ENCODE results near the gene GINM1. TPM values are rescaled to one million over a fixed set of nuclear protein-coding genes. Genes with fewer than 3 reads are reported as not detected.
A peak's percentile ranks its signal among the peaks of the same experiment; 100 is the strongest.

Gene GINM1
- total RNA-seq, 1 donor from 2014 or later, result 36.5 TPM

GRCh38 chr6:149567945-149568585, 1.9 kb downstream of the GINM1 start:
- H3K9me3 ChIP-seq (ENCODE audit: insufficient read depth, low read depth, low read length), result no peaks in the 10 kb centered on the region
- H3K9me3 Mint-ChIP-seq (ENCODE audit: unreplicated experiment), result no peaks in the 10 kb centered on the region
- H3K4me3 ChIP-seq (ENCODE audit: insufficient read depth, low read depth, low read length), result no peak overlapping the region
- H3K36me3 Mint-ChIP-seq (ENCODE audit: low read depth, unreplicated experiment), result no peaks in the 10 kb centered on the region
- H3K4me1 ChIP-seq (ENCODE audit: insufficient read depth, low read length), result peaks cover 15% of the 10 kb centered on the region
- peak overlapping the region; percentile 87 for H3K4me3 Mint-ChIP-seq (ENCODE audit: unreplicated experiment)
- TF ChIP-seq, protein P1, sequence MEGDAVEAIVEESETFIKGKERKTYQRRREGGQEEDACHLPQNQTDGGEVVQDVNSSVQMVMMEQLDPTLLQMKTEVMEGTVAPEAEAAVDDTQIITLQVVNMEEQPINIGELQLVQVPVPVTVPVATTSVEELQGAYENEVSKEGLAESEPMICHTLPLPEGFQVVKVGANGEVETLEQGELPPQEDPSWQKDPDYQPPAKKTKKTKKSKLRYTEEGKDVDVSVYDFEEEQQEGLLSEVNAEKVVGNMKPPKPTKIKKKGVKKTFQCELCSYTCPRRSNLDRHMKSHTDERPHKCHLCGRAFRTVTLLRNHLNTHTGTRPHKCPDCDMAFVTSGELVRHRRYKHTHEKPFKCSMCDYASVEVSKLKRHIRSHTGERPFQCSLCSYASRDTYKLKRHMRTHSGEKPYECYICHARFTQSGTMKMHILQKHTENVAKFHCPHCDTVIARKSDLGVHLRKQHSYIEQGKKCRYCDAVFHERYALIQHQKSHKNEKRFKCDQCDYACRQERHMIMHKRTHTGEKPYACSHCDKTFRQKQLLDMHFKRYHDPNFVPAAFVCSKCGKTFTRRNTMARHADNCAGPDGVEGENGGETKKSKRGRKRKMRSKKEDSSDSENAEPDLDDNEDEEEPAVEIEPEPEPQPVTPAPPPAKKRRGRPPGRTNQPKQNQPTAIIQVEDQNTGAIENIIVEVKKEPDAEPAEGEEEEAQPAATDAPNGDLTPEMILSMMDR (IDR thresholded peaks at IDR 0.05; ENCODE audit: insufficient read depth, low read depth, low read length), result no peak
- TF ChIP-seq EZH2 (IDR thresholded peaks at IDR 0.05; ENCODE audit: insufficient read depth, low read length), result no peak
- no peak overlapping the region for H3K4me2 ChIP-seq (ENCODE audit: low read length)
- H3K36me3 ChIP-seq (ENCODE audit: insufficient read depth, low read length), result no peaks in the 10 kb centered on the region
- no peak overlapping the region for H3K9ac ChIP-seq (ENCODE audit: low read length)
- H3K27ac Mint-ChIP-seq (ENCODE audit: unreplicated experiment), result no peak overlapping the region
- no peaks in the 10 kb centered on the region for H3K27me3 ChIP-seq (ENCODE audit: insufficient read depth, low read length)
- FAIRE-seq (no peak), DNase-seq (ENCODE audit: low read depth) (no peak)
- no peaks in the 10 kb centered on the region for H3K27me3 Mint-ChIP-seq (ENCODE audit: low read depth, unreplicated experiment)
- H2AFZ ChIP-seq (ENCODE audit: low read depth, low read length), result no peak overlapping the region
- no peak overlapping the region for H3K27ac ChIP-seq (ENCODE audit: low read depth, low read length)
- H3K79me2 ChIP-seq (ENCODE audit: insufficient read depth, low read length), result peaks cover 40% of the 10 kb centered on the region
- peaks cover 14% of the 10 kb centered on the region for H4K20me1 ChIP-seq (ENCODE audit: insufficient read depth, low read length)
- no peaks in the 10 kb centered on the region for H3K4me1 Mint-ChIP-seq (ENCODE audit: low read depth, unreplicated experiment)

GRCh38 chr6:149580880-149581279, 14.7 kb downstream of the GINM1 start:
- H4K20me1 ChIP-seq (ENCODE audit: insufficient read depth, low read length), result peaks cover 3% of the 10 kb centered on the region
- Mint-ChIP-seq H3K4me1 (ENCODE audit: low read depth, unreplicated experiment) (no peaks in the 10 kb centered on the region), H3K36me3 (ENCODE audit: low read depth, unreplicated experiment) (peaks cover 2% of the 10 kb centered on the region), H3K27me3 (ENCODE audit: low read depth, unreplicated experiment) (no peaks in the 10 kb centered on the region), H3K27ac (ENCODE audit: unreplicated experiment) (no peak overlapping the region), H3K9me3 (ENCODE audit: unreplicated experiment) (no peaks in the 10 kb centered on the region), H3K4me3 (ENCODE audit: unreplicated experiment) (no peak overlapping the region)
- H3K36me3 ChIP-seq (ENCODE audit: insufficient read depth, low read length), result peaks cover 10% of the 10 kb centered on the region
- no peak overlapping the region for H3K4me3 ChIP-seq (ENCODE audit: insufficient read depth, low read depth, low read length)
- DNase-seq (ENCODE audit: low read depth) (no peak), FAIRE-seq (no peak)
- TF ChIP-seq, protein P1 (IDR thresholded peaks at IDR 0.05; ENCODE audit: insufficient read depth, low read depth, low read length), result no peak
- TF ChIP-seq EZH2 (IDR thresholded peaks at IDR 0.05; ENCODE audit: insufficient read depth, low read length), result no peak
- H3K27ac ChIP-seq (ENCODE audit: low read depth, low read length), result no peak overlapping the region
- no peaks in the 10 kb centered on the region for H3K27me3 ChIP-seq (ENCODE audit: insufficient read depth, low read length)
- H3K9ac ChIP-seq (ENCODE audit: low read length), result no peak overlapping the region
- H3K9me3 ChIP-seq (ENCODE audit: insufficient read depth, low read depth, low read length), result no peaks in the 10 kb centered on the region
- H3K4me2 ChIP-seq (ENCODE audit: low read length), result no peak overlapping the region
- no peaks in the 10 kb centered on the region for H3K79me2 ChIP-seq (ENCODE audit: insufficient read depth, low read length)
- no peak overlapping the region for H2AFZ ChIP-seq (ENCODE audit: low read depth, low read length)
- H3K4me1 ChIP-seq (ENCODE audit: insufficient read depth, low read length), result no peaks in the 10 kb centered on the region

DNA sequence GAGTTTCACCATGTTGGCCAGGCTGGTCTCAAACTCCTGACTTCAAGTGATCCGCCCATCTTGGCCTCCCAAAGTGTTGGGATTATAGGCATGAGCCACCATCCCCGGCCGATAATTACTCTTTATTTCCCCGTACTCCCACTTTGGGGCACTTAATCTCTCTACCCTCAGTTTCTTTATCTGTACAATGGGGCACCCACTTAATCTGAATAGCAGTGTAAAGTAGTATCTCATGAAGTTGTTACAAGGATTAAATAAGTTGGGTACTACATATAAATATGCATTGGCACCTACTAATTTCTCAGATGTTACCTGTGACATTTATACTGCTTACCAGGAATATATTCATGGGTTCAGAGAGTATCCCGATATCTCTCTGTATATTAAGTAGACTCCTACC, 15.2 kb downstream of the GINM1 start:
- no peak overlapping the region for H3K27ac ChIP-seq (ENCODE audit: low read depth, low read length)
- no peaks in the 10 kb centered on the region for H3K9me3 ChIP-seq (ENCODE audit: insufficient read depth, low read depth, low read length)
- Mint-ChIP-seq H3K27ac (ENCODE audit: unreplicated experiment) (no peak overlapping the region), H3K9me3 (ENCODE audit: unreplicated experiment) (no peaks in the 10 kb centered on the region), H3K27me3 (ENCODE audit: low read depth, unreplicated experiment) (no peaks in the 10 kb centered on the region), H3K4me1 (ENCODE audit: low read depth, unreplicated experiment) (no peaks in the 10 kb centered on the region), H3K4me3 (ENCODE audit: unreplicated experiment) (no peak overlapping the region), H3K36me3 (ENCODE audit: low read depth, unreplicated experiment) (peaks cover 3% of the 10 kb centered on the region)
- no peaks in the 10 kb centered on the region for H3K79me2 ChIP-seq (ENCODE audit: insufficient read depth, low read length)
- H2AFZ ChIP-seq (ENCODE audit: low read depth, low read length), result no peak overlapping the region
- H3K4me3 ChIP-seq (ENCODE audit: insufficient read depth, low read depth, low read length), result no peak overlapping the region
- H3K4me1 ChIP-seq (ENCODE audit: insufficient read depth, low read length), result no peaks in the 10 kb centered on the region
- H3K9ac ChIP-seq (ENCODE audit: low read length), result no peak overlapping the region
- H3K27me3 ChIP-seq (ENCODE audit: insufficient read depth, low read length), result no peaks in the 10 kb centered on the region
- H3K36me3 ChIP-seq (ENCODE audit: insufficient read depth, low read length), result peaks cover 10% of the 10 kb centered on the region
- DNase-seq (ENCODE audit: low read depth), result no peak
- TF ChIP-seq, protein P1 (IDR thresholded peaks at IDR 0.05; ENCODE audit: insufficient read depth, low read depth, low read length), result no peak
- TF ChIP-seq EZH2 (IDR thresholded peaks at IDR 0.05; ENCODE audit: insufficient read depth, low read length), result no peak
- FAIRE-seq, result no peak
- no peak overlapping the region for H3K4me2 ChIP-seq (ENCODE audit: low read length)
- H4K20me1 ChIP-seq (ENCODE audit: insufficient read depth, low read length), result no peaks in the 10 kb centered on the region

Measured in astrocyte (in vitro differentiated cells and primary cell).